Measurements from ENCODE around the gene PLAC8. TPM values are rescaled to one million over a fixed set of nuclear protein-coding genes. Genes with fewer than 3 reads are reported as not detected.
"Not testable (repeated sequence)": the region's sequence is repeated elsewhere in the genome, so short reads cannot be mapped to it uniquely, and the experiment has no call there.

The PLAC8 gene
- total RNA-seq, 4 donors from 2014 or later, result 27.3 to 569 (median 401) TPM

DNA sequence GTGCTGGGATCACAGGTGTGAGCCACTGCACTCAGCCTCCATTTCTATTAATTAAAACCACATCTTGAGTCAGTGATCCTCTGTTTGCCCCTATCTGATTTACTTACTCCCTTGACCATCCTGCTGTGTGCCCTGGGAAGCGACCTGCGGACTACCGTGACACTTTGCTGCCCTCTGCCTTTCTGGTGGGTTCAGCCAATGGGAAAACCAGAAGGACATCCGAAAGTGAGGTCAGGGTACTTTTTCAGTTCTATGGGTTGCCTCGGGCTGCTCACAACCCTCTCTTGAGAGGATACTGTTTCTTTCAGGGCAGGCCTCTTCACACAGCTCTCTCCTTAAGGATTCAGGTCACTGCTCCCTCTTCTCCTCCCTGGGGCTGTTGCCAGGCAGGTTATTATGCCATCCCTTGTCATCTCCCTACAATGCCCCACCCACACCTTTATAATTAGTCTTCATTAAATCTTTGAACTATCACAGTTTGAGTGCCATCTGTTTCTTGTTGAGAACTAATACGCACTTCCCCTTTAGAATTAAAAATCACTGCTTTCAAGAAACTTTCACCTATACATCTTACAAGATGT is 21.4 kb downstream of the PLAC8 start:
- H3K27ac ChIP-seq, result no peak overlapping the region
- in situ Hi-C loops (cut with MboI; ENCODE audit: low pct_ligation_motif_present in 1 of 4, low pct_unique_long_range_greater_than_20kb in 1 of 4, low sequenced_read_pairs in 3 of 4) (loop anchor here in 1 of 4 donors (25.0 kb wide), 1 partner anchor 169 kb away; no protein-coding TSS in a partner anchor), intact Hi-C loops (cut with DNase I; ENCODE audit: low total_unique reads) (no loop called here)
- no peaks in the 10 kb centered on the region for H3K4me1 ChIP-seq
- no peaks in the 10 kb centered on the region for H3K27me3 ChIP-seq
- TF ChIP-seq POLR2A (IDR thresholded peaks at IDR 0.05) (no peak), EP300 (IDR thresholded peaks at IDR 0.05; ENCODE audit: low read depth) (no peak), POLR2AphosphoS5 (IDR thresholded peaks at IDR 0.05) (no peak)
- TF ChIP-seq, protein P1, sequence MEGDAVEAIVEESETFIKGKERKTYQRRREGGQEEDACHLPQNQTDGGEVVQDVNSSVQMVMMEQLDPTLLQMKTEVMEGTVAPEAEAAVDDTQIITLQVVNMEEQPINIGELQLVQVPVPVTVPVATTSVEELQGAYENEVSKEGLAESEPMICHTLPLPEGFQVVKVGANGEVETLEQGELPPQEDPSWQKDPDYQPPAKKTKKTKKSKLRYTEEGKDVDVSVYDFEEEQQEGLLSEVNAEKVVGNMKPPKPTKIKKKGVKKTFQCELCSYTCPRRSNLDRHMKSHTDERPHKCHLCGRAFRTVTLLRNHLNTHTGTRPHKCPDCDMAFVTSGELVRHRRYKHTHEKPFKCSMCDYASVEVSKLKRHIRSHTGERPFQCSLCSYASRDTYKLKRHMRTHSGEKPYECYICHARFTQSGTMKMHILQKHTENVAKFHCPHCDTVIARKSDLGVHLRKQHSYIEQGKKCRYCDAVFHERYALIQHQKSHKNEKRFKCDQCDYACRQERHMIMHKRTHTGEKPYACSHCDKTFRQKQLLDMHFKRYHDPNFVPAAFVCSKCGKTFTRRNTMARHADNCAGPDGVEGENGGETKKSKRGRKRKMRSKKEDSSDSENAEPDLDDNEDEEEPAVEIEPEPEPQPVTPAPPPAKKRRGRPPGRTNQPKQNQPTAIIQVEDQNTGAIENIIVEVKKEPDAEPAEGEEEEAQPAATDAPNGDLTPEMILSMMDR (IDR thresholded peaks at IDR 0.05), result no peak
- H3K4me3 ChIP-seq, result no peak overlapping the region
- 80 to 83% methylated on average over 3 to 6 of the region's 6 CpGs for WGBS, 2 donors (ENCODE audit: low coverage in 1 of 2)
- no peak for DNase-seq
- no peaks in the 10 kb centered on the region for H3K9me3 ChIP-seq
- peaks cover 0 to 20% (median 0%) of the 10 kb centered on the region in 4 donors for H3K36me3 ChIP-seq

DNA sequence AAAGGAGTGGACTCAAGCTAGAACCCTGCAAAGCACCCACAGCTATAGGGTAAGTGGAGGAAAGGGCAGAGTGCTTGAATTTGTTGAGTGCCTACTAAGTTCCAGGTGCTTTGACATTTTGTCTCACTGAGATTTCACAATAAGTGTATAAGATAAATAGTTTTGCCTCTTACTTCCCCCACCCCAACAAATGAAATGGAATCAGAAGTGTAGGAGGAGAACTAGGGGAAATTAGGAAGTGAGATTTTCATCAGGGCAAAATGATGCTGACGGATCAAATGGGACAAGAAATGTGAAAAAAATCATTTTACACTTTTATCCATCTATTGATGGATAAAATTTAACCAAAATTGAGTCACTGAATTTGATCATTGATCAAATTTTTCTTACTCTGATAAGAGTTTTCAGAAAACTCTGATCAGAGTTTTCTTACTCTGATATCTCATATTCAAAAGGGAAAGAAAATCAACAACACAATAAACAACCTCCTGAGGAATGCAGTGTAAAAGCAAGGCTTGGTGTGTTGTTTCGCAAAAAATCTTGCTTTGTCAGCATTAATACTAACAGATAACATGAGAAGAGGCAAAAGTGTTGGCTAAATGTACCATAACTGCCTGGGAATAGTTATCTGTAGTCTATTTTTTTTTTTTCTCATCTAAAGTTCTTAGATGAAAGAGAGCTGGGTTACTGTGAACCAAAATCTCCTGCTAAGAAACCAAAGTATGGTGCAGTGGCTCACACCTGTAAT is 24.9 kb downstream of the PLAC8 start:
- Histone ChIP-seq H3K9me3 (no peaks in the 10 kb centered on the region), H3K27ac (no peak overlapping the region), H3K27me3 (no peaks in the 10 kb centered on the region), H3K4me1 (no peaks in the 10 kb centered on the region), H3K4me3 (no peak overlapping the region), H3K36me3 (peaks cover 0 to 17% (median 0%) of the 10 kb centered on the region in 4 donors)
- TF ChIP-seq EP300 (IDR thresholded peaks at IDR 0.05; ENCODE audit: low read depth), result no peak
- TF ChIP-seq, protein P1 (IDR thresholded peaks at IDR 0.05), result no peak
- TF ChIP-seq POLR2A (IDR thresholded peaks at IDR 0.05), result no peak
- no peak for TF ChIP-seq POLR2AphosphoS5 (IDR thresholded peaks at IDR 0.05)
- no peak for DNase-seq
- in situ Hi-C loops (cut with MboI; ENCODE audit: low pct_ligation_motif_present in 1 of 4, low pct_unique_long_range_greater_than_20kb in 1 of 4, low sequenced_read_pairs in 3 of 4) (loop anchor here in 2 of 4 donors (10.0 to 25.0 kb wide), 2 partner anchors 165 to 173 kb away; no protein-coding TSS in a partner anchor), intact Hi-C loops (cut with DNase I; ENCODE audit: low total_unique reads) (no loop called here)
- WGBS, 2 donors (ENCODE audit: low coverage in 1 of 2), result 91 to 92% methylated on average over 2 of the region's 2 CpGs

DNA sequence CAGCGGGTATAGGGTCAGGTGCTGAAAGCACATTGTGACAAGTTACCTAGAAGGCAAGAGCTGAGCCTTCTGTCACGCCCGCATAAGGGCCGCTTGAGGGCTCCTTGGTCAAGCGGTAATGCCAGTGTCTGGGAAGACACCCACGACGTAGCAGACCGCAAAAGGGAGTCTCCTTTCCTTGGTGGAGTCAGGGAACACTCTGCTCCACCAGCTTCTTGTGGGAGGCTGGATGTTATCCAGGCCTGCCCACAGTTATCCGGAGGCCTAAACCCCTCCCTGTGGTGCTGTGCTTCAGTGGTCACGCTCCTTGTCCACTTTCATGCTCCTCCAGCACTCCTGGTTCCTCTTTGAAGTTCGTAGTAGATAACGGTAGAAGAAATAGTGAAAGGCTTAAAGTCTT is 29.6 kb downstream of the PLAC8 start:
- H3K4me3 ChIP-seq; H3K4me1 ChIP-seq; H3K9me3 ChIP-seq; DNase-seq; H3K36me3 ChIP-seq; H3K27ac ChIP-seq; H3K27me3 ChIP-seq; intact Hi-C loops (cut with DNase I; ENCODE audit: low total_unique reads): not testable (repeated sequence)
- in situ Hi-C loops (cut with MboI; ENCODE audit: low pct_ligation_motif_present in 1 of 4, low pct_unique_long_range_greater_than_20kb in 1 of 4, low sequenced_read_pairs in 3 of 4), result loop anchor here in 2 of 4 donors (10.0 to 25.0 kb wide), 2 partner anchors 170 to 177 kb away; no protein-coding TSS in a partner anchor
- 90 to 92% methylated on average over 7 to 12 of the region's 12 CpGs for WGBS, 2 donors (ENCODE audit: low coverage in 1 of 2)

DNA sequence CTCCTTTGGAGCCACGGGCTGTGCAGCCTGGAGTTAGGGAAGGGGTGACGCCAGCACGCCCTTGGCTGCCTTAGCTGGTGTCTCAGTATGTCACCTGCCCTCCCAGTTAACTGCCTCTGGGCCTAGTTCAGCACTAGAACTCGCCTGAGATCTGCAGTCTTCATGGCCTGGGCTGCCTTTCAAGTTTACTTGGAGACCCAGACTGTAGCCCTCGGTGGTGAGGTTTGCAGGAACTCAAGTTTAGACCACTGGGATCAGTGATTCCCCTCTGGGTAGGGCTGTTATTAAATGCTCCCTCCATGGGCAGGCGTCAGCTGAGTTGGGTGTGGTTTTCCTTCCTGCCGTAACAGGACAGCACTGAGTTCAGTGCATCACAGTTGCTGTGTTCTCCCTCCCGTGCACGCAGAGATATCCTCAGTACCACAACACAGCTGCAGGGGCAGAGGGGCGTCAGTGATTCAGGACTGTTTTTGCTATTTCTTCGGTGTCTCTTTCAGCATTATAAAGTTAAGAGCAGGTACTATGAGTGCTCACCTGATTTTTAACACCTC is 30.5 kb downstream of the PLAC8 start:
- in situ Hi-C loops (cut with MboI; ENCODE audit: low pct_ligation_motif_present in 1 of 4, low pct_unique_long_range_greater_than_20kb in 1 of 4, low sequenced_read_pairs in 3 of 4), result loop anchor here in 2 of 4 donors (10.0 to 25.0 kb wide), 2 partner anchors 171 to 178 kb away; no protein-coding TSS in a partner anchor

More for the DNA sequence above, 30.5 kb downstream of the PLAC8 start:
- DNase-seq, result peak; percentile 32
- Histone ChIP-seq H3K27ac (no peak overlapping the region), H3K36me3 (no peaks in the 10 kb centered on the region), H3K4me3 (no peak overlapping the region), H3K27me3 (no peaks in the 10 kb centered on the region), H3K9me3 (no peaks in the 10 kb centered on the region), H3K4me1 (no peaks in the 10 kb centered on the region)
- 59 to 77% methylated on average over 6 to 11 of the region's 11 CpGs for WGBS, 2 donors (ENCODE audit: low coverage in 1 of 2)
- TF ChIP-seq, protein P1 (IDR thresholded peaks at IDR 0.05), result no peak
- peak in 2 of 3 donors; percentile 27 to 48 for TF ChIP-seq POLR2AphosphoS5 (IDR thresholded peaks at IDR 0.05)
- peak; percentile 23 for TF ChIP-seq POLR2A (IDR thresholded peaks at IDR 0.05)
- intact Hi-C loops (cut with DNase I; ENCODE audit: low total_unique reads), result no loop called here

Data from transverse colon (tissue), 4 donors.